Stimulated activated CD8-positive, alpha-beta memory T cell treated with anti-CD3 and anti-CD28 coated beads, Interleukin-2, amount 100 ng/mL, for 48 hours (primary cell): ENCODE measurements around the gene PRKCG.
A peak's percentile ranks its signal among the peaks of the same experiment; 100 is the strongest.

Experiments used
- DNase-seq, 2 donors: peaks; one replicate each; pipeline ENCODE4 v3.0.0-alpha.2; 2020; ENCODE audit warnings: low read depth in 2 of 2

PRKCG gene

GRCh38 chr19:53898166-53898565 lies 16.2 kb downstream of the PRKCG start:
- no peak for DNase-seq

DNA sequence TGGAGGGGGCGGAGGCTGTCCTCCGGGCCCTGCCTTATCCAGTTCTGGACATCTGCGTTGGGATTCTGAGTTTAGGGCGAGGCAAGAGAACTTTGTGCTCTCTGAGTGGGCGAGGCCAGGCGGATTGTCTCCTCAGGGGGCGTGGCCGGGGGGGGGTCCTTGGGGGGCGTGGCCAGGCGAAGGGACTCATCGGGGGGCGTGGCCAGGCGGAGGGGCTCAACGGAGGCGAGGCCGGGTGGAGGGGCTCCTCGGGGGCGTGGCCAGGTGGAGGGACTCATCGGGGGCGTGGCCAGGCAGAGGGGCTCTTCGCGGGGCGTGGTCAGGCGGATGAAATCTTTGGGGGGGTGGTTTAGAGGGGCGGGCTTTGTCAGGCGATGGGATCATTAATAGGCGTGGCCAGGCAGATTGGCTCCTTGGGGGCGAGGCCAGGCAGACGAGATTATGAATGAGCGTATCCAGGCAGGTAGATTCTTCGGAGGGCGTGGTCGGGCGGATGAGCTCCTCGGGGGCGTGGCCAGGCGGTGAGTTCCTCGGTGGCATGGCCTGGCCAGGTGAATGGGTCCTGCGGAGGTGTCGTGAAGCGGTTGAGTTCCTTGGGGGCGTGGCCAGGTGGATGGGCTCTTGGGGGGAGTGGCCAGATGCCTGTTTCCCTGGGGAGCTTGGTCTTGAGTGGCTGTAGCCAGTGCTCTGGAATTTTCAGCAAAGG lies 16.8 kb downstream of the PRKCG start:
- DNase-seq, result no peak

- no peak for DNase-seq
Observed at GRCh38 chr19:53900191-53900860, 18.3 kb downstream of the PRKCG start.

GRCh38 chr19:53903055-53903680 lies 21.2 kb downstream of the PRKCG start:
- DNase-seq, result no peak

DNA sequence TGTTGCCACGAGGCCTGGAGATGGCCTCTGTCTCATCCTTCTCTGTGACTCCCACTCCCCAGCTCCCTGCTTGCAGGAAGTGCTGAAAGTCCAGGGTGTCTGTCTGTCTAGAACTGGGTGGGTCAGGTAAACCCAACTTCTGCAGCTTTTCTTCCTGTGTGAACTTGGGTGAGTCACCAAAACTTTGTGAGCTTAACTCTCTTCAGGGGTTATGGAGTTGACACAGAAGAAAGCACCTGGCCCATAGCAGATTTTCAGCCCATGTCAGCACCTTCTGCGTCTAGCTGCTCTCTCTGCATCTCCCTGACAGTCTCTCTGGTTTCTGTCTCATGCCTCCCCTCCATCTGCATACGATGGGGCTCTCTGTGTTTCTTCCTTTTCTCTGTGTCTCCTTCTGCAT lies 22.9 kb downstream of the PRKCG start:
- no peak for DNase-seq

- DNase-seq, result no peak
Observed at GRCh38 chr19:53905787-53906186, 23.8 kb downstream of the PRKCG start.

GRCh38 chr19:53906211-53907192 lies 24.5 kb downstream of the PRKCG start:
- peak; percentile 63 to 72 for DNase-seq

GRCh38 chr19:53907193-53907581 lies 25.2 kb downstream of the PRKCG start:
- no peak for DNase-seq

- DNase-seq, result no peak
Observed at GRCh38 chr19:53907690-53908089, 25.7 kb downstream of the PRKCG start.

GRCh38 chr19:53908106-53908934 lies 26.3 kb downstream of the PRKCG start:
- peak; percentile 34 to 37 for DNase-seq

- no peak for DNase-seq
Observed at GRCh38 chr19:53908935-53909415, 27.0 kb downstream of the PRKCG start, which contains the start of gene CACNG7. Gene CACNG7, plus strand, starts transcription at chr19:53909278. Its CDS starts 3,554 bp downstream, at chr19:53912832.

- no peak for DNase-seq
Observed at GRCh38 chr19:53909471-53910169, 27.6 kb downstream of the PRKCG start.

GRCh38 chr19:53910170-53910518 lies 28.1 kb downstream of the PRKCG start:
- no peak for DNase-seq

- DNase-seq, result no peak
Observed at GRCh38 chr19:53912653-53913052, 30.7 kb downstream of the PRKCG start.

DNA sequence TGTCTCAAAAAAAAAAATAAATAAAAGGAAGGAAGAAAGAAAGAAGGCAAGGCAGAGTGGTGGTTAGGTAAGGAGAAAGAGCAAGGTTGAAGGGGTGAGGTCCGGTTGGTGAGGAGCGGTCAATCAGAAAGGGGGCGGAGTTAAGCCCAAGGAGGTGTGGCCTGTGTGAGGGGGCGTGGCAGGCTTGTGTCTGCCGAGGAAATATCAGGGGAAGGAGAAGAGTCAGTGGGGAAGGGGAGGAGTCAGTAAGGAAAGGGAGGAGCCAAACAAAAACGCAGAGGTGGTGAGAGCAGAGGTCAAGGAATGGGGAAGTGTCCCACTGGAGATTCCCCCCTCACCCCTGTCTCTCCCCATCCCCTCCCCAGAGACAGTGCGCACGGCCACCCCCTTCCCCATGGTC lies 33.0 kb downstream of the PRKCG start:
- no peak for DNase-seq

DNA sequence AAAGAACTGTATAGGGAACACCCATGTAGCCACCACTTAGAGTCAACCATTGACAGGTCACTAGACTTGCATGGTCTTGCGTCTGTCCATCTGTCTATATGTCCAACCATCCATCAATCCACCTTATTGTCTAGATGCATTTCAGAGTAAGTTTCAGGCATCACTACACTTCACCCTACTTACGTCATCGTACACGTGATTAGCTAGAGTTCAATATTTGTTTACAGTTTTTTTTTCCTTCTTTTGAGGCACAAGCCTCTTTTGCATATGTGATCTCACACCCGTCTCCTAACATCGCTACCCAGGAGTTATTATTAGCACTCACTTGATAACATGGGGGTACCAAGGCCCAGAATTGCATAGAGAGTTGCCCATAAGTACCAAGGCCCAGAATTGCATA lies 34.0 kb downstream of the PRKCG start:
- no peak for DNase-seq

GRCh38 chr19:53917356-53917755 lies 35.4 kb downstream of the PRKCG start:
- no peak for DNase-seq

DNA sequence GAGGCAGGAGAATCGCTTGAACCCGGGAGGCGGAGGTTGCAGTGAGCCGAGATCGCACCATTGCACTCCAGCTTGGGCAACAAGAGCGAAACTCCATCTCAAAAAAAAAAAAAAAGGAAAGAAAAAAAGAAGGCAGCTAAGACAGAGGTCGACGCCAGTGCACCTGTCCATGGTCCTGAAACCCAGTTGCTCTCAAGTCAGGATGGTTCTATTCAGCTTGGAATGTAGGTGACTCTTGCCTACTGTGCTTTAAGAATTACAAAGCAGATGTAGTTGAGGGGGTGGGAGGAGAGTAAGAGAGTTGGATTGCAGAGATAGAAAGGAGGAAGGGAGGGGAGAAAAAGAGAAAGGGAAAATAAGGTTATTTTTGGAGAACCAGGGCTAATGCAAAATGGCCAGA lies 45.7 kb downstream of the PRKCG start:
- DNase-seq, result no peak

DNA sequence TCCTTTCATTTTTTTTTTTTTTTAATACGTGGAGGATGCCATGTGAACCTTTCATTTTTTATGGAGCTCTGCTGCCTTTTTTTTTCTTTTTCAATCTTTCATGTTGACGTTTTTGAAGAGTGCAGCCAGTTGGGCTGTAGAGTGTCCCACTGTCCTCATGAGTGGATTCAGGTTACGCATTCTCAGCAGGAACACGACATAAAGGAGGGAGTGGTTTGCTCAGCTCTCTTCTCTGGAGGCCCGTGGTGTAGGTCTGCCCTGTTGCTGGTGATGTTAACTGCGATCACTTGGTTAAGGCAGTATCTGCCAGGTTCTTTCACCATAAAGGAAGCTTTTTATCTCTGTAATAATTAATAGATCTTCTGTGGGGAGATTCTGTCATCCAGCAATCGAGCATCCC lies 54.0 kb downstream of the PRKCG start:
- DNase-seq, result no peak
